Astrocyte (in vitro differentiated cells and primary cell): ENCODE results near the gene UGT1A9.

Source experiments
- CTCF ChIP-seq: IDR thresholded peaks from 2 replicates; pipeline ENCODE4 v1.5.1; 2011; ENCODE audit warnings: low read depth, mild to moderate bottlenecking, inconsistent platforms, low read length, moderate library complexity; ENCODE audit not compliant: insufficient read depth
- EZH2 ChIP-seq: IDR thresholded peaks from 2 replicates; pipeline ENCODE4 v1.6.1; 2012; ENCODE audit warnings: mild to moderate bottlenecking, low read length, inconsistent platforms; ENCODE audit not compliant: insufficient read depth

DNA sequence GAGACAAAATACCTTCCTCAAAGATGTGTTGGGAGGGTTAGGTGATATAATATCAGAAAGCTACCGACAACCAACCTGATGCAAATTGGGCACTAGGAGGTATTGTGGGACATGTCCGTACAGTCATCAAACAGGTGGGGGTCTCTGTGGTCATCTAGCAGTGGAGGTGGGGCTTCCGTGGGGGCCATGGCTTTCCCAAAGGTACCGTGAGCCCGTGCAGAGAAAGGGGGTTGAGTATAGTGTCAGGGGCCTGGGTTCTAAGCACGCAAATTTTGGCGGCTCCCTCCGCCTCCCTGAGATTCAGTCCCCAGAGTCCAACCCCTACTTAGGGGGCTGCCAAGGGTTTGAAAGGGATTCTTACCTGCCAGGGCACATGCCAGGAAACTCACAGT lies 150.0 kb downstream of the UGT1A9 start:
- TF ChIP-seq CTCF, result no peak
- no peak for TF ChIP-seq EZH2
